Thyroid gland (tissue), 4 donors: Measurements from ENCODE around the gene REN.

Source experiments
- CTCF ChIP-seq, 6 experiments: fragments of 200-600 bp in 3 of 6; fragments of 450-650 bp in 3 of 6; sonication (generic) in 3 of 6; IDR thresholded peaks; one replicate each; pipeline ENCODE4 v1.5.1; 2016 to 2019; ENCODE audit warnings: antibody characterized with exemption in 6 of 6, mild to moderate bottlenecking in 2 of 6, inconsistent platforms in 1 of 6, moderate library complexity in 1 of 6
- POLR2A ChIP-seq, 2 donors: fragments of 450-650 bp; IDR thresholded peaks; one replicate each; pipeline ENCODE4 v1.6.1; 2017; ENCODE audit warnings: antibody characterized with exemption in 2 of 2, mild to moderate bottlenecking in 2 of 2, moderate library complexity in 1 of 2

GRCh38 chr1:204166219-204166618, at the start of gene REN:
- TF ChIP-seq CTCF (IDR thresholded peaks at IDR 0.05) (no peak), POLR2A (IDR thresholded peaks at IDR 0.05) (no peak)
